Activated naive CD4-positive, alpha-beta T cell treated with anti-CD3 and anti-CD28 coated beads for 36 hours (primary cell): Measurements from ENCODE around the gene ABCA13. TPM values are rescaled to one million over a fixed set of nuclear protein-coding genes. Genes with fewer than 3 reads are reported as not detected.

Experiments used
- CTCF ChIA-PET: fragments of 350-600 bp; sonication (Branson Sonifier 250); formaldehyde crosslinking; loops from one replicate; lab custom pipeline; 2021; ENCODE audit warnings: antibody characterized with exemption; lab: Charles Lee
- DNase-seq: peaks from one replicate; pipeline ENCODE4 v3.0.0-alpha.2; 2020
- H3K27ac Mint-ChIP-seq: one replicate; pipeline ENCODE4 v1.8.0; 2021; ENCODE audit warnings: mild to moderate bottlenecking, mixed read lengths
- H3K27me3 Mint-ChIP-seq: one replicate; pipeline ENCODE4 v1.8.0; 2021; ENCODE audit warnings: low read depth, mixed read lengths
- H3K36me3 Mint-ChIP-seq: one replicate; pipeline ENCODE4 v1.8.0; 2021; ENCODE audit warnings: low read depth, mixed read lengths
- H3K4me1 Mint-ChIP-seq: one replicate; pipeline ENCODE4 v1.8.0; 2021; ENCODE audit warnings: low read depth, mixed read lengths
- H3K4me3 Mint-ChIP-seq: one replicate; pipeline ENCODE4 v1.8.0; 2021; ENCODE audit warnings: mild to moderate bottlenecking, moderate library complexity, mixed read lengths
- H3K9me3 Mint-ChIP-seq: one replicate; pipeline ENCODE4 v1.8.0; 2021; ENCODE audit warnings: mixed read lengths
- intact Hi-C: fragments of 100-400 bp; cut with micrococcal nuclease; formaldehyde crosslinking; loops from one replicate; pipeline ENCODE4 v1.15.1; 2023
- total RNA-seq, 2 experiments: library from RNA; stranded (reverse); gene quantifications; one replicate each; pipeline ENCODE4 v1.2.3, GENCODE V29; 2021

Gene ABCA13
- total RNA-seq, 2 experiments from 2014 or later = not detected

- no peaks in the 10 kb centered on the region for H3K4me1 Mint-ChIP-seq
- no peak overlapping the region for H3K4me3 Mint-ChIP-seq
- no peaks in the 10 kb centered on the region for H3K27me3 Mint-ChIP-seq
- H3K36me3 Mint-ChIP-seq = no peaks in the 10 kb centered on the region
- peaks cover 2% of the 10 kb centered on the region for H3K9me3 Mint-ChIP-seq
- CTCF ChIA-PET = no interaction called here
- H3K27ac Mint-ChIP-seq = no peak overlapping the region
- no peak for DNase-seq
- intact Hi-C loops = no loop called here
Measured at GRCh38 chr7:48664241-48664640, 493.0 kb downstream of the ABCA13 start.

- H3K27me3 Mint-ChIP-seq = no peaks in the 10 kb centered on the region
- no peaks in the 10 kb centered on the region for H3K36me3 Mint-ChIP-seq
- intact Hi-C loops = no loop called here
- DNase-seq = no peak
- no peaks in the 10 kb centered on the region for H3K4me1 Mint-ChIP-seq
- CTCF ChIA-PET = no interaction called here
- H3K4me3 Mint-ChIP-seq = no peak overlapping the region
- peaks cover 2% of the 10 kb centered on the region for H3K9me3 Mint-ChIP-seq
- no peak overlapping the region for H3K27ac Mint-ChIP-seq
Measured at GRCh38 chr7:48665353-48666135, 494.3 kb downstream of the ABCA13 start.

GRCh38 chr7:48667407-48667806 is 496.1 kb downstream of the ABCA13 start:
- Mint-ChIP-seq H3K27me3 (no peaks in the 10 kb centered on the region), H3K4me1 (no peaks in the 10 kb centered on the region), H3K9me3 (peaks cover 2% of the 10 kb centered on the region), H3K4me3 (no peak overlapping the region), H3K27ac (no peak overlapping the region), H3K36me3 (peaks cover 1% of the 10 kb centered on the region)
- intact Hi-C loops = no loop called here
- DNase-seq = no peak
- CTCF ChIA-PET = no interaction called here

- Mint-ChIP-seq H3K4me1 (no peaks in the 10 kb centered on the region), H3K27me3 (no peaks in the 10 kb centered on the region), H3K4me3 (no peak overlapping the region), H3K36me3 (peaks cover 1% of the 10 kb centered on the region), H3K27ac (no peak overlapping the region), H3K9me3 (peaks cover 29% of the 10 kb centered on the region)
- CTCF ChIA-PET = no interaction called here
- intact Hi-C loops = no loop called here
- no peak for DNase-seq
Measured at GRCh38 chr7:48671656-48672055, 500.4 kb downstream of the ABCA13 start.

- CTCF ChIA-PET = interaction anchor here (0.6 kb wide), 1 partner anchor 23 kb away, joined by 5 read pairs; no protein-coding TSS in a partner anchor
- Mint-ChIP-seq H3K27me3 (no peaks in the 10 kb centered on the region), H3K36me3 (no peaks in the 10 kb centered on the region), H3K4me3 (no peak overlapping the region), H3K9me3 (peaks cover 5% of the 10 kb centered on the region), H3K4me1 (no peaks in the 10 kb centered on the region), H3K27ac (no peak overlapping the region)
- DNase-seq = no peak
- intact Hi-C loops = no loop called here
Measured at GRCh38 chr7:48681006-48681405, 509.7 kb downstream of the ABCA13 start.

GRCh38 chr7:48691788-48692187 is 520.5 kb downstream of the ABCA13 start:
- Mint-ChIP-seq H3K36me3 (no peaks in the 10 kb centered on the region), H3K4me1 (no peaks in the 10 kb centered on the region), H3K27me3 (no peaks in the 10 kb centered on the region), H3K9me3 (peaks cover 2% of the 10 kb centered on the region), H3K4me3 (no peak overlapping the region), H3K27ac (no peak overlapping the region)
- CTCF ChIA-PET = no interaction called here
- no peak for DNase-seq
- intact Hi-C loops = no loop called here

Other genes with a start within 250 kb of the ABCA13 start
- gene PKD1L1, start 223.0 kb upstream of the ABCA13 start, total RNA-seq = under 1 TPM; 0.02 to 0.05 TPM
- gene HUS1, start 191.8 kb upstream of the ABCA13 start, total RNA-seq = 10 to 100 TPM; 55.0 to 61.2 TPM
- gene SUN3, start 142.4 kb upstream of the ABCA13 start, total RNA-seq = not detected
- gene C7orf57, start 135.9 kb upstream of the ABCA13 start, total RNA-seq = under 1 TPM; 0.29 to 0.44 TPM
- gene UPP1, start 82.2 kb upstream of the ABCA13 start, total RNA-seq = 10 to 100 TPM; 46.9 to 48.2 TPM